HG03469 (cell line): ENCODE results near the gene TXNRD2.

ENCODE experiments used
- ATAC-seq: cut with Tn5 transposase; IDR thresholded peaks from one replicate; pipeline ENCODE4 v1.9.1; 2021; ENCODE audit warnings: mild to moderate bottlenecking, moderate library complexity, moderate number of reproducible peaks; ENCODE audit not compliant: unreplicated experiment

TXNRD2 gene

GRCh38 chr22:19877626-19878339 is 63.8 kb downstream of the TXNRD2 start:
- ATAC-seq: no peak

GRCh38 chr22:19876941-19877625 is 64.5 kb downstream of the TXNRD2 start:
- no peak for ATAC-seq

GRCh38 chr22:19876314-19876940 is 65.2 kb downstream of the TXNRD2 start:
- ATAC-seq: no peak

- ATAC-seq: no peak
Measured at GRCh38 chr22:19875531-19876313, 65.9 kb downstream of the TXNRD2 start.

GRCh38 chr22:19875061-19875530 is 66.5 kb downstream of the TXNRD2 start:
- ATAC-seq: no peak

GRCh38 chr22:19874307-19875060 is 67.1 kb downstream of the TXNRD2 start:
- no peak for ATAC-seq

- ATAC-seq: no peak
Measured at GRCh38 chr22:19873960-19874306, 67.7 kb downstream of the TXNRD2 start.

- no peak for ATAC-seq
Measured at GRCh38 chr22:19873138-19873959, 68.3 kb downstream of the TXNRD2 start.

- ATAC-seq: no peak
Measured at GRCh38 chr22:19872779-19873137, 68.9 kb downstream of the TXNRD2 start.

GRCh38 chr22:19871845-19872778 is 69.5 kb downstream of the TXNRD2 start:
- ATAC-seq: no peak

- no peak for ATAC-seq
Measured at GRCh38 chr22:19871023-19871844, 70.4 kb downstream of the TXNRD2 start.

- ATAC-seq: no peak
Measured at GRCh38 chr22:19870153-19871022, 71.2 kb downstream of the TXNRD2 start.

- no peak for ATAC-seq
Measured at GRCh38 chr22:19869497-19870152, 72.0 kb downstream of the TXNRD2 start.

GRCh38 chr22:19868773-19869471 is 72.7 kb downstream of the TXNRD2 start:
- ATAC-seq: no peak

- no peak for ATAC-seq
Measured at GRCh38 chr22:19868333-19868732, 73.3 kb downstream of the TXNRD2 start.

GRCh38 chr22:19867617-19868016 is 74.0 kb downstream of the TXNRD2 start:
- ATAC-seq: no peak
